Heart left ventricle (tissue), 16 donors: ENCODE measurements around the gene IDNK. TPM values are rescaled to one million over a fixed set of nuclear protein-coding genes. Genes with fewer than 3 reads are reported as not detected.

ENCODE experiments used
- ATAC-seq, 4 donors: fragments of 200-7000 bp; cut with Tn5 transposase; one replicate each; pipeline ENCODE4 v1.9.1; 2020 to 2022; ENCODE audit warnings: moderate library complexity in 4 of 4, mild to moderate bottlenecking in 3 of 4, moderate number of reproducible peaks in 1 of 4
- DNase-seq, 5 donors: peaks; one replicate each; pipeline ENCODE4 v3.0.0-alpha.2; 2020
- H3K27ac ChIP-seq, 12 donors: fragments of 200-600 bp; sonication (generic) in 4 of 12; one replicate each; pipeline versions ENCODE4 v1.5.0 to v1.8.0; 2016 to 2022; ENCODE audit warnings: mild to moderate bottlenecking in 2 of 12
- H3K27me3 ChIP-seq, 9 donors: fragments of 200-600 bp; sonication (generic) in 2 of 9; one replicate each; pipeline versions ENCODE4 v1.5.1 to v1.8.0; 2016 to 2022; ENCODE audit warnings: mild to moderate bottlenecking in 3 of 9
- H3K36me3 ChIP-seq, 9 donors: fragments of 200-600 bp; sonication (generic) in 2 of 9; one replicate each; pipeline versions ENCODE4 v1.5.0 to v1.8.0; 2018 to 2022; ENCODE audit warnings: mild to moderate bottlenecking in 2 of 9
- H3K4me1 ChIP-seq, 12 donors: fragments of 200-600 bp; sonication (generic) in 4 of 12; one replicate each; pipeline versions ENCODE4 v1.5.0 to v1.8.0; 2016 to 2022; ENCODE audit warnings: mild to moderate bottlenecking in 3 of 12
- H3K4me3 ChIP-seq, 12 donors: fragments of 200-600 bp; sonication (generic) in 4 of 12; one replicate each; pipeline versions ENCODE4 v1.5.0 to v1.8.0; 2017 to 2022; ENCODE audit warnings: mild to moderate bottlenecking in 9 of 12, moderate library complexity in 4 of 12
- H3K9me3 ChIP-seq, 12 donors: fragments of 200-600 bp; sonication (generic) in 4 of 12; one replicate each; pipeline versions ENCODE4 v1.5.0 to v1.8.0; 2016 to 2022; ENCODE audit warnings: mild to moderate bottlenecking in 1 of 12
- CTCF ChIP-seq, 12 donors: fragments of 200-600 bp; sonication (generic) in 4 of 12; IDR thresholded peaks; one replicate each; pipeline versions ENCODE4 v1.5.0 to v1.8.0; 2018 to 2022; ENCODE audit warnings: antibody characterized with exemption in 12 of 12, mild to moderate bottlenecking in 5 of 12
- POLR2A ChIP-seq, 2 donors: fragments of 450-650 bp; IDR thresholded peaks; one replicate each; pipeline ENCODE4 v1.6.1; 2017; ENCODE audit warnings: antibody characterized with exemption in 2 of 2, mild to moderate bottlenecking in 2 of 2, moderate library complexity in 2 of 2
- WGBS, 4 donors: extraction: QIAGEN DNeasy Blood & Tissue Kit in 2 of 4; methylation state at CpG; one replicate each; pipeline versions ENCODE4 v1.1.5 to v1.1.7; 2013 to 2018; 5-methylcytosine and 5-hydroxymethylcytosine counted together
- intact Hi-C, 10 donors: fragments of 100-400 bp; cut with DNase I; formaldehyde crosslinking; loops; one replicate each; pipeline versions ENCODE4 v1.11.1 to v1.14.2; 2022
- polyA plus RNA-seq, 2 donors: library from polyadenylated mRNA; stranded (reverse); fragments of 200-250 nt; gene quantifications; one replicate each; pipeline ENCODE4 v1.2.3, GENCODE V29; 2013
- total RNA-seq, 9 donors: library from RNA; depleted of rRNA in 2 of 9; stranded (reverse); fragments of >200 nt in 2 of 9; fragmentation: NEBNext Ultra II Directional in 3 of 9; extraction: Animal tissue kit (Norgen Biotek cat#: 25700) in 3 of 9; gene quantifications; one replicate each; pipeline versions ENCODE4 v1.1.0 to v1.2.4, GENCODE V29; 2016 to 2023
- donor health status: ischemic (EF 13 %, LVEDD 7.1; RV severe dilation, severe dysfunction).
- donor health status: healthy with polysubstance abuse.
- donor health status: DM: no; HTN: yes; CAD: no.
- donor health status: DM: no; HTN: no; CAD: no.
- donor health status: ischemic (EF 25% LVEDD 6.9; RV normal size, moderate dysfunction).
- donor health status: ischemic (EF 25% LVEDD 5.7; RV mildly dilated, moderate dysfunction).
- donor health status: healthy.
- donor health status: DM: yes; HTN: yes; CAD: no.
- donor health status: ischemic (EF 35%, LVEDD 5.7; RV mildly dilated, moderate dysfunction).
- donor health status: nonischemic (EF 11% LVEDD 7.7; RV severe dilation, severe dysfunction).
- donor health status: DM: yes; HTN: yes; CAD: no.
- donor health status: PGD.
- donor health status: ischemic (EF 29% LVEDD 5.4; RV normal size, mild dysfunction).
- donor health status: nonischemic (EF 23%, LVEDD 6.1; RV moderate dilation, normal function).

Gene IDNK
- total and polyA plus RNA-seq, 11 donors: 0.69 to 6.9 (median 4.4) TPM

GRCh38 chr9:83656032-83656680 is 33.2 kb downstream of the IDNK start:
- DNase-seq (no peak), ATAC-seq (peak in 3 of 4 donors; percentile 46 to 79 (median 49))
- H3K36me3 ChIP-seq: peaks cover 0 to 99% (median 94%) of the 10 kb centered on the region in 9 donors
- H3K4me1 ChIP-seq: peaks cover 0 to 9% (median 0%) of the 10 kb centered on the region in 12 donors
- WGBS, 4 donors: 69 to 90% (median 77%) methylated on average over 2 of the region's 2 CpGs
- intact Hi-C loops: loop anchor here in 1 of 10 donors (10.0 kb wide), 1 partner anchor 441 kb away; no protein-coding TSS in a partner anchor
- no peak overlapping the region for H3K4me3 ChIP-seq
- H3K27ac ChIP-seq: no peak overlapping the region
- H3K27me3 ChIP-seq: no peaks in the 10 kb centered on the region
- TF ChIP-seq POLR2A (IDR thresholded peaks at IDR 0.05) (no peak), CTCF (IDR thresholded peaks at IDR 0.05) (no peak)
- H3K9me3 ChIP-seq: peaks cover 0 to 8% (median 0%) of the 10 kb centered on the region in 12 donors

DNA sequence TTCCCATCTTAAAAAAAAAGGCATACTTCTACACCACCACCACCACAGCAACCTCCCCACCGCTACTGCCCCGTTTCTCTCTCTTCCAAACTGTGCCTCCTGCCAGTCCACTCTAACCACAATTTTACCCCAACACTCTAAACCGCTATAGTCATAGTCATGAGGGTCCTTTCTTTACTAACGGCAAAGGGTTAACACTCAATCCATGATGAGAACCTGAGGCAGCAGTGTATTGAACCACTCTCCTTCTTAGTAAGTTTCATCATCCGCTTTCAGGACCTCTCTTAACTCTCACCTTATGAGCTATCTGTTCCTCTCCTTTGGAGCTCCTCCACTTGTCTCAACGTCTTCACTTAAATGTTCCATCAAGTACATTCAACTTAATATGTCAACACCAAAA is 34.0 kb downstream of the IDNK start:
- H3K4me3 ChIP-seq: no peak overlapping the region
- peaks cover 0 to under 1% (median 0%) of the 10 kb centered on the region in 12 donors for H3K9me3 ChIP-seq
- 75 to 91% (median 88%) methylated on average over 6 of the region's 6 CpGs for WGBS, 4 donors
- no peak overlapping the region for H3K27ac ChIP-seq
- DNase-seq (no peak), ATAC-seq (no peak)
- intact Hi-C loops: loop anchor here in 1 of 10 donors (10.0 kb wide), 1 partner anchor 442 kb away; no protein-coding TSS in a partner anchor
- H3K27me3 ChIP-seq: no peaks in the 10 kb centered on the region
- H3K36me3 ChIP-seq: peaks cover 0 to 99% (median 94%) of the 10 kb centered on the region in 9 donors
- peaks cover 0 to 9% (median 0%) of the 10 kb centered on the region in 12 donors for H3K4me1 ChIP-seq
- TF ChIP-seq CTCF (IDR thresholded peaks at IDR 0.05) (no peak), POLR2A (IDR thresholded peaks at IDR 0.05) (no peak)

GRCh38 chr9:83662933-83663332 is 40.0 kb downstream of the IDNK start:
- no peak overlapping the region for H3K4me3 ChIP-seq
- no peak for DNase-seq
- ATAC-seq: no peak
- H3K27ac ChIP-seq: no peak overlapping the region
- TF ChIP-seq CTCF (IDR thresholded peaks at IDR 0.05): no peak
- no peak for TF ChIP-seq POLR2A (IDR thresholded peaks at IDR 0.05)
- WGBS, 4 donors: 95 to 98% (median 97%) methylated on average over 3 of the region's 3 CpGs
- intact Hi-C loops: no loop called here
- H3K36me3 ChIP-seq: peaks cover 2 to 100% (median 83%) of the 10 kb centered on the region in 9 donors
- peaks cover 0 to 14% (median 0%) of the 10 kb centered on the region in 12 donors for H3K4me1 ChIP-seq
- H3K9me3 ChIP-seq: no peaks in the 10 kb centered on the region
- H3K27me3 ChIP-seq: no peaks in the 10 kb centered on the region

DNA sequence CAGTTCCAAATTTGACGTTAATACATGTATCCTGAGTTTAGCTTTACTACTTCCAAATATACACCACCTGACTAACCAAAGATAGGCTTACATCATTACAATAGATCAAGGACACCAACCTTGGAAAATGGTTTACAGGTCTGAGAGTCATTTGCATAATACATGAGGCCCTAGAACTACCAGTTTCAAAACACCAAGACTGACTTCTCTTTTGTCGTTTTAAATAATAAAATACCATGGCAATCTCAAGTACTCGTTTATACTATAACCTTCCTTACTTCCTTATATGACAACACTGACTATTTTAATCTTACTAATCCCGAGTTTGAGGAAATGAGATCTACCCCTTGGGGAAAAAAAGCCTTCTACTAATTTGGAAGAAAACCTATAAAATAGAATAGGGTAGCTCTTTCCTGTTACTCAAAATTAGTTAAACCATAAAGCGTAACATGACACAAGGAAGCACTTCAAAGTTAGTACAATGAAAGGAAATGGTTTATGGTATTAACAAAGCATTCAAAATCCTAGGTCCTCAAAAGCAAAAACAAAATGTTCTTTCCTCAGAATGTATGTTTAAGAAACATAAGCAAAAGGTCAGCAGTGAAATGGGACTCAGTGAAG is 42.7 kb downstream of the IDNK start:
- peak overlapping the region in 3 of 12 donors; percentile 15 to 34 (median 21) for H3K27ac ChIP-seq
- intact Hi-C loops: loop anchor here in 1 of 10 donors (5.0 kb wide), 1 partner anchor 42 kb away; the partner anchor contains the start of gene UBQLN1
- peaks cover 0 to 14% (median 0%) of the 10 kb centered on the region in 12 donors for H3K4me1 ChIP-seq
- ATAC-seq: peak in 1 of 4 donors; percentile 18
- TF ChIP-seq POLR2A (IDR thresholded peaks at IDR 0.05) (no peak), CTCF (IDR thresholded peaks at IDR 0.05) (no peak)
- no peak overlapping the region for H3K4me3 ChIP-seq
- no peaks in the 10 kb centered on the region for H3K9me3 ChIP-seq
- H3K27me3 ChIP-seq: no peaks in the 10 kb centered on the region
- 43 to 65% (median 52%) methylated on average over 5 of the region's 5 CpGs for WGBS, 4 donors
- no peak for DNase-seq
- H3K36me3 ChIP-seq: peaks cover 2 to 100% (median 76%) of the 10 kb centered on the region in 9 donors
